ENCODE measurements around the gene WDFY4.

GRCh38 chr10:48690791-48691660 lies 6.4 kb downstream of the WDFY4 start:
- TF ChIP-seq CTCF (IDR thresholded peaks at IDR 0.05; ENCODE audit: insufficient read depth, low read length, poor library complexity, severe bottlenecking) (no peak), EZH2phosphoT487 (conservative IDR thresholded peaks at IDR 0.05; ENCODE audit: low read length) (no peak)
